Esophagus squamous epithelium (tissue), 5 donors: Measurements from ENCODE around the gene TCEAL1. TPM values are rescaled to one million over a fixed set of nuclear protein-coding genes. Genes with fewer than 3 reads are reported as not detected.
"Not testable (repeated sequence)": the region's sequence is repeated elsewhere in the genome, so short reads cannot be mapped to it uniquely, and the experiment has no call there.

Experiments used
- DNase-seq: peaks from one replicate; lab custom pipeline; 2025; lab: John Stamatoyannopoulos, UW
- H3K27ac ChIP-seq, 4 donors: fragments of 200-600 bp; sonication (generic); one replicate each; pipeline ENCODE4 v1.5.1; 2016 to 2019; ENCODE audit warnings: mild to moderate bottlenecking in 1 of 4
- H3K27me3 ChIP-seq, 4 donors: fragments of 200-600 bp; sonication (generic); 1 replicate in 3 of 4; 2 replicates in 1 of 4; pipeline versions ENCODE4 v1.5.1 to v1.6.0; 2017 to 2021; ENCODE audit warnings: antibody characterized with exemption in 1 of 4
- H3K36me3 ChIP-seq, 3 donors: fragments of 200-600 bp; sonication (generic); one replicate each; pipeline ENCODE4 v1.5.1; 2016 to 2019
- H3K4me1 ChIP-seq, 3 donors: fragments of 200-600 bp; sonication (generic); one replicate each; pipeline ENCODE4 v1.5.1; 2017 to 2019
- H3K4me3 ChIP-seq, 4 donors: fragments of 200-600 bp; sonication (generic); 1 replicate in 3 of 4; 2 replicates in 1 of 4; pipeline ENCODE4 v1.5.1; 2016 to 2019; ENCODE audit warnings: mild to moderate bottlenecking in 2 of 4, moderate library complexity in 1 of 4
- H3K9me3 ChIP-seq, 3 donors: fragments of 200-600 bp; sonication (generic); one replicate each; pipeline ENCODE4 v1.5.1; 2016 to 2019
- POLR2A ChIP-seq, 4 donors: fragments of 450-650 bp; IDR thresholded peaks; one replicate each; pipeline ENCODE4 v1.6.1; 2017; ENCODE audit warnings: antibody characterized with exemption in 4 of 4, mild to moderate bottlenecking in 4 of 4, moderate library complexity in 3 of 4
- WGBS, 2 donors: methylation state at CpG; one replicate each; pipeline ENCODE4 v1.1.5; 2018; 5-methylcytosine and 5-hydroxymethylcytosine counted together
- intact Hi-C: fragments of 100-400 bp; cut with DNase I; formaldehyde crosslinking; loops from one replicate; pipeline ENCODE4 v1.15.0; 2022
- total RNA-seq, 4 donors: library from RNA; depleted of rRNA; stranded (reverse); fragments of >200 nt; gene quantifications; one replicate each; pipeline ENCODE4 v1.1.0, GENCODE V29; 2016
- TF ChIP-seq, protein P1 (sequence below), 6 experiments: fragments of 450-650 bp in 4 of 6; fragments of 200-600 bp in 2 of 6; sonication (generic) in 2 of 6; IDR thresholded peaks; one replicate each; pipeline ENCODE4 v1.5.1; 2016 to 2019; ENCODE audit warnings: antibody characterized with exemption in 6 of 6, mild to moderate bottlenecking in 4 of 6, moderate library complexity in 4 of 6
- donor health status: DM: yes; HTN: yes; CAD: no.

Gene TCEAL1
- total RNA-seq, 4 donors from 2014 or later: 10.9 to 89.6 (median 25.7) TPM

DNA sequence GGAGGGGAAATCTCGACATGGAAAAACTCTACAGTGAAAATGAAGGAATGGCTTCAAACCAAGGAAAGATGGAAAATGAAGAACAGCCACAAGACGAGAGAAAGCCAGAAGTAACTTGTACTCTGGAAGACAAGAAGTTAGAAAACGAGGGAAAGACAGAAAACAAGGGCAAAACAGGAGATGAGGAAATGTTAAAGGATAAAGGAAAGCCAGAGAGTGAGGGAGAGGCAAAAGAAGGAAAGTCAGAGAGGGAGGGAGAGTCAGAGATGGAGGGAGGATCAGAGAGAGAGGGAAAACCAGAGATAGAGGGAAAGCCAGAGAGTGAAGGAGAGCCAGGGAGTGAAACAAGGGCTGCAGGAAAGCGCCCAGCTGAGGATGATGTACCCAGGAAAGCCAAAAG lies 42.1 kb upstream of the TCEAL1 start:
- WGBS, 2 donors: 45 to 69% methylated on average over 3 to 4 of the region's 4 CpGs
- H3K27ac ChIP-seq: peak overlapping the region; percentile 84 to 90 (median 88)
- no peaks in the 10 kb centered on the region for H3K36me3 ChIP-seq
- no peaks in the 10 kb centered on the region for H3K27me3 ChIP-seq
- H3K4me3 ChIP-seq: peak overlapping the region; percentile 49 to 73 (median 66)
- intact Hi-C loops: no loop called here
- H3K4me1 ChIP-seq: peaks cover 0 to 11% (median 0%) of the 10 kb centered on the region in 3 donors
- H3K9me3 ChIP-seq: peaks cover 0 to 10% (median 0%) of the 10 kb centered on the region in 3 donors
- DNase-seq: no peak
- TF ChIP-seq, protein P1, sequence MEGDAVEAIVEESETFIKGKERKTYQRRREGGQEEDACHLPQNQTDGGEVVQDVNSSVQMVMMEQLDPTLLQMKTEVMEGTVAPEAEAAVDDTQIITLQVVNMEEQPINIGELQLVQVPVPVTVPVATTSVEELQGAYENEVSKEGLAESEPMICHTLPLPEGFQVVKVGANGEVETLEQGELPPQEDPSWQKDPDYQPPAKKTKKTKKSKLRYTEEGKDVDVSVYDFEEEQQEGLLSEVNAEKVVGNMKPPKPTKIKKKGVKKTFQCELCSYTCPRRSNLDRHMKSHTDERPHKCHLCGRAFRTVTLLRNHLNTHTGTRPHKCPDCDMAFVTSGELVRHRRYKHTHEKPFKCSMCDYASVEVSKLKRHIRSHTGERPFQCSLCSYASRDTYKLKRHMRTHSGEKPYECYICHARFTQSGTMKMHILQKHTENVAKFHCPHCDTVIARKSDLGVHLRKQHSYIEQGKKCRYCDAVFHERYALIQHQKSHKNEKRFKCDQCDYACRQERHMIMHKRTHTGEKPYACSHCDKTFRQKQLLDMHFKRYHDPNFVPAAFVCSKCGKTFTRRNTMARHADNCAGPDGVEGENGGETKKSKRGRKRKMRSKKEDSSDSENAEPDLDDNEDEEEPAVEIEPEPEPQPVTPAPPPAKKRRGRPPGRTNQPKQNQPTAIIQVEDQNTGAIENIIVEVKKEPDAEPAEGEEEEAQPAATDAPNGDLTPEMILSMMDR (IDR thresholded peaks at IDR 0.05): no peak
- no peak for TF ChIP-seq POLR2A (IDR thresholded peaks at IDR 0.05)

DNA sequence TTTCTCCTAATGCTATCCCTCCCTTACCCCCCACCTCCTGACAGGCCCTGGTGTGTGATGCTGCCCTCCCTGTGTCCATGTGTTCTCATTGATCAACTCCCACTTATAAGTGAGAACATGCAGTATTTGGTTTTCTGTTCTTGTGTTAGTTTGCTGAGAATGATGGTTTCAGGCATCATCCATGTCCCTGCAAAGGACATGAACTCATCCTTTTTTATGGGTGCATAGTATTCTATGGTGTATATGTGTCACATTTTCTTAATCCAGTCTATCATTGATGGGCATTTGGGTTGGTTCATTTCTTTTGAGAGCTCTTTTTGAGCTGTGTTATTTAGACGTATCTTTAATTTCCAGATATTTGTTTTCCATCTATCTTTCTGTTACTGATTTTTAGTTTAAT lies 36.5 kb upstream of the TCEAL1 start:
- H3K27ac ChIP-seq, H3K4me3 ChIP-seq, intact Hi-C loops, H3K27me3 ChIP-seq, H3K9me3 ChIP-seq, H3K4me1 ChIP-seq, DNase-seq: not testable (repeated sequence)
- 100% methylated on average over 1 of the region's 1 CpG for WGBS, 2 donors
- peaks cover 0 to 12% (median 0%) of the 10 kb centered on the region in 3 donors for H3K36me3 ChIP-seq

DNA sequence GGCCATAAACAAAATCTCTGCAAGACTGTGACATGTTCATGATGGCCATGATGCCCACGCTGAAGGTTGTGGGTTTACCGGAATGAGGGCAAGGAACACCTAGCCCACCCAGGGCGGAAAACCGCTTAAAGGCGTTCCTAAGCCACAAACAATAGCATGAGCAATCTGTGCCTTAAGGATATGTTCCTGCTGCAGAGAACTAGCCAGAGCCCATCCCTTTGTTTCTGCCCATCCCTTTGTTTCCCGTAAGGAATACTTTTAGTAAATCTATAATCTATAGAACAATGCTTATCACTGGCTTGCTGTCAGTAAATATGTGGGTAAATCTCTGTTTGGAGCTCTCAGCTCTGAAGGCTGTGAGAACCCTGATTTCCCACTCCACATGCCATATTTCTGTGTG lies 33.6 kb upstream of the TCEAL1 start:
- H3K27ac ChIP-seq, H3K4me3 ChIP-seq, DNase-seq, intact Hi-C loops, H3K4me1 ChIP-seq, H3K9me3 ChIP-seq, H3K27me3 ChIP-seq: not testable (repeated sequence)
- H3K36me3 ChIP-seq: peaks cover 0 to 12% (median 0%) of the 10 kb centered on the region in 3 donors
- WGBS, 2 donors: 80 to 82% methylated on average over 6 of the region's 6 CpGs

DNA sequence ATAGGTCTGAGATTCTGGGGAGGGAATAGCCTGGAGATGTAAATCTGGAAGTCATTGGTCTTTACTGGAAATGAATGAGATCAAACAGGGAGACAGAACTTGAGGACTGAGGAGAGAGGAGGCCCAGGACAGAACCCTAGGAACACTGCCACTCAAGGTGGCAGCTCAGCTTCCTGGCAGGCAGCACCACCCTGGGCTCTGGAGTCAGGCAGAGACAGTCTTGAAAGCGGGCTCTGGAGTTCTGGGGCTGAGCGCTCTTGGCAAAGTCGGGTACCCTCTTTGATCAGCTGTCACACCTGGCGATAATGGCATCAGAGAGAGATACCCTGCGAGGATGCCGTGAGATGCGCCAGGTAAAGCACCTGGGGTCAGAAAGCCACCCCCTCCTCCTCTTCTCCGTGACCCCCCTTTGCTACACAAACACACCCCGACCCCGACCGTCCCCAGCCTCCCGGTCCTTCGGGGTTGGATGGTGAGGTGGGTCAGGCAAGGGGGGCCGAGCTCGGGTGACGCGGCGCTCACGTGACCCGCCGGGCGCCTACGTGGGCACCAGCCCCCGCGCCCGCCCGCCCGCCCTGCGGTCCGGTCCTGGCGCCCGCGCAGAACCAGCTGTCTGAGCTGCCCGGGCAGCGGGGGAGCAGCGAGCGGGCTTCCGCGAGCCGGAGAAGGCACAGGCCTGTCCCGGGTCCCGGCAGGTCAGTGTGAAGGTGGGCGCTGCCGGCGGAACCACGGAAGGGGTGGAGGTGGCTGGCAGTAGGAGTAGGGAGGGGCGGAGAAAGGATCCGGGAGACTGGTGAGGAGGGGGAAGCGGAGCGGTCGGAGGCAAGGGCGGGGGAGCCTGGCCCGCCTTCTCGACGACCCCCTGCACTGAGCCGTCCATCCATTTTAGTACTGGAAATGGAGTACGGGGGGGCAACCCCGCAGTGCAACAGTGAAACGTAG lies 21.1 kb upstream of the TCEAL1 start, which contains the start of gene TCEAL3:
Gene TCEAL3 (plus strand): TSS at position 600 of the 942 bp plus-strand sequence. CDS start 1,102 bp downstream, outside the sequence.
- TF ChIP-seq, protein P1 (IDR thresholded peaks at IDR 0.05): no peak
- peak in 2 of 4 donors; percentile 28 to 40 for TF ChIP-seq POLR2A (IDR thresholded peaks at IDR 0.05)
- Histone ChIP-seq H3K36me3 (peaks cover 0 to 6% (median 0%) of the 10 kb centered on the region in 3 donors), H3K4me3 (peak within 1 kb of the TSS; percentile 55 to 81 (median 62)), H3K4me1 (peaks cover 0 to 14% (median 0%) of the 10 kb centered on the region in 3 donors), H3K27ac (peak within 1 kb of the TSS; percentile 75 to 90 (median 88)), H3K27me3 (no peaks in the 10 kb centered on the region), H3K9me3 (no peaks in the 10 kb centered on the region)
- peak; percentile 4 for DNase-seq
- WGBS, 2 donors: 24% methylated on average over 17 of the region's 59 CpGs; no CpG with 5 or more reads in 1 of the 2 donors
- intact Hi-C loops: no loop called here

DNA sequence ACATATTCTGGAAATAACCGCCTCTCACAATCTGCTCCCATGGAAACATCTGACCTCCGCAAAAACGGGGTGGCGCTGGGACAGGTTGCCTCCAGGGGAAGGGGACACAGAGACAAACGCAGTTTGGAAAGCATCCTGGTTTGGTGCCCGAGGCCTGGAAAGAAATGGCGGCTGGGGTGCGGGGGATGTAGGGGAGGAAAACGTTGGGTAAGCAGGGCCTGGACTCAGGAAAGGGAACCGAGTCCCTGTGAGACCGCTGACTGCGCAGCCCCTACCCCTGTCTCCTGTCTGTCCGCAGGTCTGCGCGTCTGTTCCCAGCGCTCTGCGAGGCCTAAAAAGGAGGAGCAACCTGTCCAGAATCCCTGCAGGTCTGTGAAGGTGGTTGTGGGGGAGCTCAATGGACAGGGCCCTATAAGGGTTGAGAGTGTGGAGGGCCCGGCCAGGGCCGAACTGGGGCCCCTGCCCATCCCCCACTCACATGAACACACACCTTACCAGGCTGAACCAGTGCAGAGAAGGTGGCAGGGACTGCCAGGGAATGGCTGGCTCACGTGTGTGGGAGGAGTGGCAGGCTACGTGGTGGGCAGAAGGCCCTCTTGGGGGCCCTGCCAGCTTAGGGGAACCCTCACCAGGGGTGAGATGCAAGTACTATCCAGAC lies 20.3 kb upstream of the TCEAL1 start:
- no peaks in the 10 kb centered on the region for H3K27me3 ChIP-seq
- intact Hi-C loops: no loop called here
- WGBS, 2 donors: 35% methylated on average over 16 of the region's 21 CpGs; no CpG with 5 or more reads in 1 of the 2 donors
- no peaks in the 10 kb centered on the region for H3K9me3 ChIP-seq
- H3K4me1 ChIP-seq: peaks cover 0 to 14% (median 0%) of the 10 kb centered on the region in 3 donors
- no peak for TF ChIP-seq POLR2A (IDR thresholded peaks at IDR 0.05)
- TF ChIP-seq, protein P1 (IDR thresholded peaks at IDR 0.05): no peak
- H3K4me3 ChIP-seq: peak overlapping the region; percentile 55 to 81 (median 62)
- DNase-seq: no peak
- peak overlapping the region; percentile 75 to 90 (median 88) for H3K27ac ChIP-seq
- H3K36me3 ChIP-seq: no peaks in the 10 kb centered on the region
